ENCODE measurements around the gene KIAA0825.

GRCh38 chr5:94467954-94468930 is 150.2 kb downstream of the KIAA0825 start:
- TF ChIP-seq EZH2phosphoT487 (IDR thresholded peaks at IDR 0.05; ENCODE audit: unreplicated experiment) (no peak), REST (IDR thresholded peaks at IDR 0.05; ENCODE audit: unreplicated experiment) (no peak), EZH2 (IDR thresholded peaks at IDR 0.05; ENCODE audit: low read depth, unreplicated experiment) (no peak), POLR2AphosphoS5 (IDR thresholded peaks at IDR 0.05; ENCODE audit: low read depth) (no peak), CREB1 (CRISPR knock-in tag; IDR thresholded peaks at IDR 0.05; ENCODE audit: low read depth) (no peak), JUNB (IDR thresholded peaks at IDR 0.05; ENCODE audit: unreplicated experiment) (no peak), STAT1 (IDR thresholded peaks at IDR 0.05; ENCODE audit: unreplicated experiment) (no peak), ZNF114 (CRISPR knock-in tag; IDR thresholded peaks at IDR 0.05) (no peak), ZNF331 (CRISPR knock-in tag; IDR thresholded peaks at IDR 0.05; ENCODE audit: low read depth) (no peak), ZNF462 (CRISPR knock-in tag; IDR thresholded peaks at IDR 0.05) (no peak), NANOG (IDR thresholded peaks at IDR 0.05; ENCODE audit: borderline replicate concordance) (no peak)
- TF ChIP-seq, protein P1, sequence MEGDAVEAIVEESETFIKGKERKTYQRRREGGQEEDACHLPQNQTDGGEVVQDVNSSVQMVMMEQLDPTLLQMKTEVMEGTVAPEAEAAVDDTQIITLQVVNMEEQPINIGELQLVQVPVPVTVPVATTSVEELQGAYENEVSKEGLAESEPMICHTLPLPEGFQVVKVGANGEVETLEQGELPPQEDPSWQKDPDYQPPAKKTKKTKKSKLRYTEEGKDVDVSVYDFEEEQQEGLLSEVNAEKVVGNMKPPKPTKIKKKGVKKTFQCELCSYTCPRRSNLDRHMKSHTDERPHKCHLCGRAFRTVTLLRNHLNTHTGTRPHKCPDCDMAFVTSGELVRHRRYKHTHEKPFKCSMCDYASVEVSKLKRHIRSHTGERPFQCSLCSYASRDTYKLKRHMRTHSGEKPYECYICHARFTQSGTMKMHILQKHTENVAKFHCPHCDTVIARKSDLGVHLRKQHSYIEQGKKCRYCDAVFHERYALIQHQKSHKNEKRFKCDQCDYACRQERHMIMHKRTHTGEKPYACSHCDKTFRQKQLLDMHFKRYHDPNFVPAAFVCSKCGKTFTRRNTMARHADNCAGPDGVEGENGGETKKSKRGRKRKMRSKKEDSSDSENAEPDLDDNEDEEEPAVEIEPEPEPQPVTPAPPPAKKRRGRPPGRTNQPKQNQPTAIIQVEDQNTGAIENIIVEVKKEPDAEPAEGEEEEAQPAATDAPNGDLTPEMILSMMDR (conservative IDR thresholded peaks at IDR 0.05; ENCODE audit: low read depth in 2 of 2), result no peak
- TF ChIP-seq, protein P2, sequence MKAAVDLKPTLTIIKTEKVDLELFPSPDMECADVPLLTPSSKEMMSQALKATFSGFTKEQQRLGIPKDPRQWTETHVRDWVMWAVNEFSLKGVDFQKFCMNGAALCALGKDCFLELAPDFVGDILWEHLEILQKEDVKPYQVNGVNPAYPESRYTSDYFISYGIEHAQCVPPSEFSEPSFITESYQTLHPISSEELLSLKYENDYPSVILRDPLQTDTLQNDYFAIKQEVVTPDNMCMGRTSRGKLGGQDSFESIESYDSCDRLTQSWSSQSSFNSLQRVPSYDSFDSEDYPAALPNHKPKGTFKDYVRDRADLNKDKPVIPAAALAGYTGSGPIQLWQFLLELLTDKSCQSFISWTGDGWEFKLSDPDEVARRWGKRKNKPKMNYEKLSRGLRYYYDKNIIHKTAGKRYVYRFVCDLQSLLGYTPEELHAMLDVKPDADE (IDR thresholded peaks at IDR 0.05), result no peak

Measured in GM23338 (cell line).